Memory B cell (primary cell): Measurements from ENCODE around the gene CCDC54.
"Not testable (repeated sequence)": the region's sequence is repeated elsewhere in the genome, so short reads cannot be mapped to it uniquely, and the experiment has no call there.

Experiments used
- ATAC-seq: fragments of 150-1000 bp; cut with Tn5 transposase; 2 replicates; pipeline ENCODE4 v1.10.0; 2021; ENCODE audit warnings: low read depth, mild to moderate bottlenecking, moderate library complexity
- DNase-seq, 2 donors: peaks; one replicate each; pipeline ENCODE4 v3.0.0; 2022; ENCODE audit warnings: low spot score in 2 of 2
- H3K27ac Mint-ChIP-seq: one replicate; pipeline ENCODE4 v1.8.0; 2022; ENCODE audit warnings: mild to moderate bottlenecking, moderate library complexity, mixed read lengths
- H3K27me3 Mint-ChIP-seq: one replicate; pipeline ENCODE4 v1.8.0; 2022; ENCODE audit warnings: mixed read lengths
- H3K36me3 Mint-ChIP-seq: one replicate; pipeline ENCODE4 v1.8.0; 2022; ENCODE audit warnings: mild to moderate bottlenecking, mixed read lengths
- H3K4me1 Mint-ChIP-seq: one replicate; pipeline ENCODE4 v1.8.0; 2022; ENCODE audit warnings: mixed read lengths
- H3K4me3 Mint-ChIP-seq: one replicate; pipeline ENCODE4 v1.8.0; 2022; ENCODE audit warnings: mild to moderate bottlenecking, moderate library complexity, mixed read lengths
- H3K9me3 Mint-ChIP-seq: one replicate; pipeline ENCODE4 v1.8.0; 2022; ENCODE audit warnings: mixed read lengths

Gene CCDC54

DNA sequence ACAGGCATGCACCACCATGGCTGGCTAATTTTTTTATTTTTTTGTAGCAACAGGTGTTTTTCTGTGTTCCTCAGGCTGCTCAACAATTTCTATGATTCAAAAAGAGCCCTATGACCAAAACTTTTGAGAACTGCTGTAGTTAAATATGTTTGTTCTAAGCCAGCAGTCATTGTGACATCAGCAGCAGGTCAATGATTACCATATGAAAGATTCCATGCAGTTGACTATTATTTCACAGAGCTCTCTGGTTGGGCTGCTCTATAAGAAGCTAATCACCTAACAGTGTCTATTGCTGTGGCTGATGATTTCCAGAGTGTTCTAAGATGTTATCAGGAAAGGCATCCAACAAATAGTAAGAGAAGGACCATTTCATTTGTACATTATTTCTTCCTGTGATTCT lies at the start of gene CCDC54:
CCDC54 (plus strand) TSS at position 289 of the 400 bp plus-strand sequence. CDS start 149 bp downstream, outside the sequence.
- H3K4me3 Mint-ChIP-seq, result no peak within 1 kb of the TSS

DNA sequence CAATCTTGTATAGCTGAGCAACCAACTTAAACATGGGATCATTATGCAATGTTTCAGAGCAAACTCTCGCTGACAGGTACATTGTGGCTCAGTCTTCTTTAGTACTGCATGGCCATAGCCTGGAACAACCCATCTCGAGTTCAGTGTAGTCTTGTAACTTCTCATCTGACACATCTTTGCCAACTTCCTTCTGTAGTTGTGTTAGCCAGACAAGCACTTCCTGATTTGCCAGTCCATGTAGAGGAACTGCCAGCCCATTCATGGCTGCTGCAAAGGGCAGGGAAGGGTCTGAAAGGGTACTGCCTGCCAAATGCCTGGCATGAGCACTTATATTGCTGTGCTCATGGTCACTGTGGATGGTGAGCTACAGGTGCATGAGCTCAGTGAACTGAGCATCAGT lies 49.2 kb upstream of the CCDC54 start:
- no peak for ATAC-seq
- Mint-ChIP-seq H3K4me3 (no peak overlapping the region), H3K36me3 (no peaks in the 10 kb centered on the region), H3K27ac (no peak overlapping the region), H3K9me3 (no peaks in the 10 kb centered on the region), H3K27me3 (no peaks in the 10 kb centered on the region), H3K4me1 (peaks cover 8% of the 10 kb centered on the region)
- DNase-seq, result no peak

More for the DNA sequence above, at the start of gene CCDC54:
- Mint-ChIP-seq H3K4me1 (no peaks in the 10 kb centered on the region), H3K27ac (no peak within 1 kb of the TSS), H3K9me3 (no peaks in the 10 kb centered on the region), H3K36me3 (peaks cover 3% of the 10 kb centered on the region), H3K27me3 (peaks cover 8% of the 10 kb centered on the region)
- no peak for DNase-seq
- no peak for ATAC-seq

DNA sequence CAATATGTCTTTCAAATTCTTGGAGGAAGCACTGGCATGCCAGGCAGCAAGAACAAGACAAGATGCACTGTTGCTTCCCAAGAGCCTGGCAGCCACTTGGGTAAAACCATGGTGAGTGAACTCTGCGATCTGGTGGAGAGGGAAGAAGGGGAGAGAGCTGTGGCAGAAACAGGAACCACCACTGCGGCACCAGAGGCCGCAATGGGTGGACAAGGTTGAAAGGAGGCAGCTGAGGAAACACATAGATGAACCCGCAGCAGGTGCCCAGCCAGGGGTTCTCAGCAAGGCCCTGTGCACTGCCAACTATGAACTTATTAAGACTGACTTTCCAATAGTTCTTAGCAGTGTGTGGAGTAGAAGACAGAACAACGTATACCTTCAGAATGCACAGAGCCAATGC lies 48.2 kb upstream of the CCDC54 start:
- Mint-ChIP-seq H3K27ac (no peak overlapping the region), H3K27me3 (no peaks in the 10 kb centered on the region)

DNA sequence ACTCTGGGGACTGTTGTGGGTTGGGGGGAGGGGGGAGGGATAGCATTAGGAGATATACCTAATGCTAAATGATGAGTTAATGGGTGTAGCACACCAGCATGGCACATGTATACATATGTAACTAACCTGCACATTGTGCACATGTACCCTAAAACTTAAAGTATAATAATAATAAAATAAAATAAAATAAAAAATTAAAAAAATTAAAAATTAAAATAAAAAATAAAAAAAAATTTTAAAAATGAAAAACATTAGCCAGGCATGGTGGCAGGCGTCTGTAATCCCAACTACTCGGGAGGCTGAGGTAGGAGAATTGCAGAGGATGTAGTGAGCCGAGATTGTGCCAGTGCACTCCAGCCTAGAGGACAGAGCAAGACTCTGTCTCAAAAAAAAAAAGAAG lies 37.5 kb upstream of the CCDC54 start:
- H3K27me3 Mint-ChIP-seq, result not testable (repeated sequence)

More for the DNA sequence above, 48.2 kb upstream of the CCDC54 start:
- ATAC-seq (peak; percentile 71), DNase-seq (no peak)
- H3K9me3 Mint-ChIP-seq, result no peaks in the 10 kb centered on the region
- no peak overlapping the region for H3K4me3 Mint-ChIP-seq
- peaks cover 8% of the 10 kb centered on the region for H3K4me1 Mint-ChIP-seq
- H3K36me3 Mint-ChIP-seq, result no peaks in the 10 kb centered on the region

DNA sequence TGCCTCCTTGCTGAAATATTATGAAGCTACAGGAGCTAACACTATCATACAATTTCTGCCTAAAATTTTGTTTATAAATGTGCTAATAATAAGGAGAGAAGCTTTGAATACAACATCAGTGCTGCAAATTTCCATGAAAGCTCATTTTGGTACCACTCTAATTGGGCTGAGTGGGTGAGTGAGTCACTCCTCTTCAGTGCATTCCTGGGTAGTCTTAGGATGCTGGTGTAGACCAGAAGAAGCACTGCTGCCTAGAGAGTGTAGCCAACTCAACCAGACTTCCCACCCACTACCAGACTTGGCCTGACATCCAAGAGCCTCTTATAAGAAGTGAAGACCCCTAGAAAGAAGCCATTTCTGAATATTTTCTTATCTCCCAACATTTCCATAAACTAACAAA lies 32.5 kb upstream of the CCDC54 start:
- Mint-ChIP-seq H3K4me1 (no peaks in the 10 kb centered on the region), H3K27ac (no peak overlapping the region), H3K9me3 (peaks cover 2% of the 10 kb centered on the region), H3K27me3 (no peaks in the 10 kb centered on the region), H3K4me3 (no peak overlapping the region), H3K36me3 (no peaks in the 10 kb centered on the region)
- ATAC-seq (no peak), DNase-seq (no peak)

More for the DNA sequence above, 37.5 kb upstream of the CCDC54 start:
- not testable (repeated sequence) for H3K36me3 Mint-ChIP-seq, H3K4me3 Mint-ChIP-seq, H3K4me1 Mint-ChIP-seq, DNase-seq, H3K9me3 Mint-ChIP-seq, H3K27ac Mint-ChIP-seq, ATAC-seq

DNA sequence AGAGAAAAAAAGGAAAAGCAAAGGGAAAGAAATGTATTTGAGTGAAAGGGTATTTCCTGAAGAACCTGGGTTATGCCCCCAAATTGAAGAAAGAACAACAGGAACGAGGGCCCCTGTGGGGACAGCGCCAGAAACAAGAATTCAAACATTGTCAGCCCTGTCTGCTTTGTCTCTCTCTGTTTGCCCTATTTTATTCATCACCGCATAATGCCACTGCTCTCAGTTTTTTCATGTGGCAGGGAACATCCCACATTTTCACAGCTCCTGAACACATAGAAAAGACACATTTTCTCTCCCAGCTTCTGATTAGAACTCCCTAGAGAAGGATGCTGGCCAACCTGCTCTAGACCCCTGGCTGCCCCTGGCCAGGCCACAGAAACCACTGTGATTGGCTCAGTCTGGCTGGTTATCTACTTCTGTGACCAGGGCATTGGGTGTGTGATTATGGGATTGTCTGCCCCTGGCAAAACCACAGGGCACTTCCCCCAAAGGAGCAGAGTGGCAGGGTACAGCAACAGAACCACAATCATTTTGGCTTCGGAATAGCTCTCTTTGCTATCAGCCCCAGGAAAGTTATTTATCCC lies 31.3 kb upstream of the CCDC54 start:
- Mint-ChIP-seq H3K4me3 (no peak overlapping the region), H3K36me3 (no peaks in the 10 kb centered on the region), H3K27me3 (no peaks in the 10 kb centered on the region), H3K9me3 (no peaks in the 10 kb centered on the region), H3K4me1 (no peaks in the 10 kb centered on the region), H3K27ac (no peak overlapping the region)
- no peak for ATAC-seq
- DNase-seq, result no peak

DNA sequence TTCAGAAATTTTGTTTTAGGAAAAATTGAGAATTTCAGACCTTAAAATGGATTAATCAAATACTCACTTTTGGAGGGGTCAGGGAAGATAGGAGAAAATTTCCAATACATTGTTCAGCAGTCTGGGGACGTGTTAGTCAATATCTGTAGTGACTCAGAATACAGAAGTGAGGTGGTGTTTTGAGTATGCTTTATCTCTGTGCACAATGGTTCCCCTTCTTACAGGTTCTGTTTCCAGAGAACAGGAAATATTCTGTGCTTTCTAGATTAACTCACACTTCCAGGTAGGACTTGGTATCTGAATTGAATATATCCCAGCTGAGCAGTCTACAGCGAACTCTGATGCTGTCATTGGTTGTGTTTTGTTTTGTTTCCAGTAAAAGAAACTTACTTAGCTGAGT lies 30.7 kb upstream of the CCDC54 start:
- ATAC-seq (no peak), DNase-seq (no peak)
- no peaks in the 10 kb centered on the region for H3K36me3 Mint-ChIP-seq
- no peaks in the 10 kb centered on the region for H3K4me1 Mint-ChIP-seq
- H3K27me3 Mint-ChIP-seq, result no peaks in the 10 kb centered on the region
- no peaks in the 10 kb centered on the region for H3K9me3 Mint-ChIP-seq
- no peak overlapping the region for H3K4me3 Mint-ChIP-seq
- no peak overlapping the region for H3K27ac Mint-ChIP-seq

DNA sequence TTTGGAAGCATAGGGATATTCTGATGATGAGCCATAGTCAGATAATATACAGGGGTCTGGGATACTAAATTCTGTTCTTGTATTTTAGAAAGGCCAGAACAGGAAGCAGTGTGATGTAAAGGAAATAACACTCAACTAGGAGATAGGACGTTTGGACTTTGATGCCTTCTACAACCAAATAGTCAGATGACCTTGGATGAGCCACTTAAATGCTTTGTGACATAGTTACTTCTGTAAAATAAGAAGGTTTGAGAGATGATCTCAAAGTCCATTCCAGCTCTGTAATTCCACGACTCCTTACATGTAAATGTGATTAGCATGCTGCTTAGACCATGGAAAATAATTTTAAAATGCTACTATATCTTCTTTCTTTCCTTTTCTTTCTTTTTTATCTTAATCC lies 29.5 kb upstream of the CCDC54 start:
- Mint-ChIP-seq H3K27me3 (no peaks in the 10 kb centered on the region), H3K9me3 (no peaks in the 10 kb centered on the region), H3K4me3 (no peak overlapping the region), H3K36me3 (no peaks in the 10 kb centered on the region), H3K4me1 (no peaks in the 10 kb centered on the region), H3K27ac (no peak overlapping the region)
- ATAC-seq (no peak), DNase-seq (no peak)

DNA sequence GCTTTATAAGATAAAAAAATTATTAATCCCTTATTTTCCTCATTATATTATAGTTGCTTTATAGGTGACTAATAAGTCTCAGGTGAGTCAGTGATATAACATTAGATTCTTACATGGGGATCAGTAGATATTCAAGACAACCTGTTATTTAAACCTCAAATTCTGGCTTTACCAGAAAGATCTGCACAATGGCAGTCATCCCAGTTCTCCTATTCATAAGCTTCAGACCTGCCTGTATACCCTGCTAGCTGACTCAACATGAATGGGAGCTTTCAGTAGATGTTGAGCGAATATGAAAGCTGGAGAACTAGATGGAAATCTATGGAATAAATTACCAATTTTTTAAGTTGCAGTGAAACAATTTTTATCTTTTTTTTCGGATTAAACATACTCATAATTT lies 20.5 kb upstream of the CCDC54 start:
- Mint-ChIP-seq H3K4me1 (no peaks in the 10 kb centered on the region), H3K27me3 (peaks cover 3% of the 10 kb centered on the region), H3K4me3 (no peak overlapping the region), H3K9me3 (no peaks in the 10 kb centered on the region), H3K27ac (no peak overlapping the region), H3K36me3 (peaks cover 2% of the 10 kb centered on the region)
- DNase-seq, result no peak
- ATAC-seq, result no peak

DNA sequence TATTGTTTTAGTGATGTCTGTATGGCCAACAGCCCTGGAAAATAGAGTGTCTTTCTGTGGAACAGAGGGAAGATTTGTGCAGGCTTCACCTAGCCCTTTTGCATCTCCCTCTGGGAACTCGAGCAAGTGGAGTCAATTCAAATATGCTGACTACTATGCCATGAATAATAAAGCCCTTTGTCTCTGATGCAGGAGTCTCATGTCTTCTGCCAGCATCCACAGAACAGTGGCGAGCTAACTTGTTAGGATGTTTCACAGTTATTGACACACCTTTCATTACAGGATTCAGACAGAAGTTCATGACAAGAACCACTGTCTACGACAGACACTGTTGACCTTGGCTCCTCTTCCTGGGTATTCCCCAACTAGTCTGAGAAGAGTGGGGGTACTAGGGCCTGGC lies 15.6 kb upstream of the CCDC54 start:
- H3K4me3 Mint-ChIP-seq, result no peak overlapping the region

DNA sequence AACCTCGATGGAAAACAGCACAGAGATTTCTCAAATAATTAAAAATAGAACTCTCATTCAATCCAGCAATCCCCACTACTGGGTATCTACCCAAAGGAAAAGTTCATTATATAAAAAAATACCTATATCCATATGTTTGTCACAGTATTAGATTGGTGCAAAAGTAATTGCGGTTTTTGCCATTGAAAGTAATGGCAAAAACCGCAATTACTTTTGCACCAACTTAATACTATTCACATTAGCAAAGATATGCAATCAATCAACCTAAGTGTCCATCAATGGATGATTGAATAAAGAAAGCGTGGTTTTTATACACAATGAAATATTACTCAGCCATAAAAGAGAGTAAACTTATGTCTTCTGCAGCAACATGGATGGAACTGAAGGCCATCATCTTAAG lies 12.2 kb upstream of the CCDC54 start:
- ATAC-seq (no peak), DNase-seq (no peak)
- Mint-ChIP-seq H3K36me3 (peaks cover 5% of the 10 kb centered on the region), H3K4me1 (no peaks in the 10 kb centered on the region), H3K9me3 (no peaks in the 10 kb centered on the region), H3K27me3 (peaks cover 4% of the 10 kb centered on the region), H3K4me3 (no peak overlapping the region), H3K27ac (no peak overlapping the region)

More for the DNA sequence above, 15.6 kb upstream of the CCDC54 start:
- H3K27ac Mint-ChIP-seq, result no peak overlapping the region
- H3K9me3 Mint-ChIP-seq, result no peaks in the 10 kb centered on the region
- ATAC-seq (no peak), DNase-seq (no peak)
- H3K4me1 Mint-ChIP-seq, result no peaks in the 10 kb centered on the region
- peaks cover 4% of the 10 kb centered on the region for H3K27me3 Mint-ChIP-seq
- peaks cover 5% of the 10 kb centered on the region for H3K36me3 Mint-ChIP-seq

DNA sequence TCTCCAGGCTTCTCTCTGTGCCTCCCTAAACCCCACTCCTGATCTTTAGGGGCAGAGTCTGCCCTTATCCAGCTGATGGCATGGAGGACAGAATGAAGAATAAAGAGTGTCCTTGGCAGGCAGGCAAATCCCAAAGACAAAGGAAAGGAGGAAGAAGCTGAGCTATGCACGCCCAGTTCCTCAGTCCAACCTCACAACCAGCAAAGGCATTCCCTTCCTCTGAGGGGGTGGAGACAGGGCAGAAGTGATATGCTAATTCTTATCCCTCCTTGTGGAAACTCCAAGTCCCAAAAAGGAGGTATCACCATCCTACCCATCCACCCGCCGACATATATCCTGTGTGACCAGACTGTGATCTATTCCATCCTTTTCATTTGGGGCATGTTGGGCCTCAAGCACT lies 10.5 kb upstream of the CCDC54 start:
- Mint-ChIP-seq H3K9me3 (no peaks in the 10 kb centered on the region), H3K4me1 (no peaks in the 10 kb centered on the region), H3K27ac (no peak overlapping the region), H3K36me3 (peaks cover 3% of the 10 kb centered on the region), H3K4me3 (no peak overlapping the region), H3K27me3 (peaks cover 1% of the 10 kb centered on the region)
- ATAC-seq, result no peak
- DNase-seq, result no peak

DNA sequence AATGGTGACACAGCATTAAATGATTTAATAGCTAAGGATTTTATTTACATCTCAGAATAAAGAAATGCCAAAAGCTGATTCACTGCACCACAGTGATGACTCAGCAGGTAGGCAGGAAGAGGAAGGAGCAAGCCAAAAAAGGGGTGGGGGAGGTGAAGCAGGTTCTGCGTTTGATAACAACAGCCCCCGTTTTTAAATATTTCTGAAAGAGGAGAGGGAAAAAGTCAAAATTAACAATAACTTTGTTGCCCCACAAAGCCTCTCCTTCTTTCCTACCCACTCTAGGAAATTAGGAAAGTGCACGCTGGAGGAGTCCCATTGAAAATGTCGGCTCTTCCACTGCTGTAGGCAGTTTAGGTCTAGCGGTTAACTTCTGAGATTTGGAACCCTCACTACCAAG lies 9.9 kb upstream of the CCDC54 start:
- no peak for DNase-seq
- H3K4me3 Mint-ChIP-seq, result no peak overlapping the region
- H3K27ac Mint-ChIP-seq, result no peak overlapping the region
- H3K9me3 Mint-ChIP-seq, result no peaks in the 10 kb centered on the region
- H3K27me3 Mint-ChIP-seq, result peaks cover 1% of the 10 kb centered on the region
- ATAC-seq, result no peak
- H3K36me3 Mint-ChIP-seq, result no peaks in the 10 kb centered on the region
- no peaks in the 10 kb centered on the region for H3K4me1 Mint-ChIP-seq

DNA sequence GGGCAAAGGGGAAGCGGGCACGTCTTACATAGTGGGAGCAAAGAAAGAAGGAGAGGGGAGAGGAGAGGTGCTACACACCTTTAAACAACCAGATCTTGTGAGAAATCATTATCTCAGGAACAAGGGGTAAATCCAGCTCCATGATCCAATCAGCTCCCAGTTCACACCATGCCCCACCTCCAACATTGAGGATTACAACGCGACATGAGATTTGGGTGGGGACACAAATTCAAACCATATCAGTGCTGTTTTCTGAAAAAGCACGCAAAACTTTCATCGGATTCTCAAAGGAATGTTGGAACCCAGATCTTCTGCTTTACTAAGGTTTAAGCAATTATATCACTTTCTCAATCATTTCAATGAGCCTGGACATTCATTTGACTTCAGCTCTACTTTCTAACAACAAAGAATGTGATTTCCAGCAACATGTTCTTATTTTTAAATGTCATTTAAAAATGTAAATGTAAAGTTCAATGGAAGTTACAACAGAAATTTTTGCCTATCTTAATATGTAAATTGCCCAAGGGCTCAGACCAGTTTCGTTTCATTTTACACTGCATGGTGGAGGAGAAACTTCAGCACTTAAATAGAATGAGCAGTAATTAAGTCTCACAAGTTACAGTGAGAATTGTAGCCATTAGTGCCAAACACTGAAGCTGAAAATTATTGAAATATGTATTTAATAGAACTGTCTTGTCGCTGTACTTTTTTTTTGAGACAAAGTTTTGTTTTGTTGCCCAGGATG lies 8.4 kb upstream of the CCDC54 start:
- no peak overlapping the region for H3K27ac Mint-ChIP-seq
- H3K27me3 Mint-ChIP-seq, result no peaks in the 10 kb centered on the region
- H3K9me3 Mint-ChIP-seq, result no peaks in the 10 kb centered on the region

DNA sequence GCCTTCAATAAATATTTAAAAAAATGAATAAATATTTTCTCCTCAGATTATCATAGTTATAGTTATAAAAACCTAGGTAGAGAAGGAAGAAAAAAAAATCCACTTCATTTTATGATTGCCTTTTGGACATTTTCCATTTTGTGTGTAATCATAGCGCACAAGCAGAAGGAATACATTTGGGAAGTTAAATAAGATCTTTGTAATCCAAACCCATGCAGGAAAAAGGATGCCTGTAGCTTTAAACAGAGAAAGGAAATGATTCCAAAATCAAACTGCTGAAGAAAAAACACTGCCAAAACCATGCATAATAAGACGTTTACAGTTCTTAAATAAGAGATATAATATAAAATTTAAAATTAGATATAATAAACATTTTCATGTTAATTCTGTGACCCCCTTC lies 7.4 kb upstream of the CCDC54 start:
- H3K4me1 Mint-ChIP-seq, result no peaks in the 10 kb centered on the region
- no peak for ATAC-seq
- DNase-seq, result no peak
- no peaks in the 10 kb centered on the region for H3K36me3 Mint-ChIP-seq
- H3K27me3 Mint-ChIP-seq, result no peaks in the 10 kb centered on the region
- no peak overlapping the region for H3K27ac Mint-ChIP-seq
- no peaks in the 10 kb centered on the region for H3K9me3 Mint-ChIP-seq
- no peak overlapping the region for H3K4me3 Mint-ChIP-seq

More for the DNA sequence above, 8.4 kb upstream of the CCDC54 start:
- no peaks in the 10 kb centered on the region for H3K36me3 Mint-ChIP-seq
- ATAC-seq (no peak), DNase-seq (no peak)
- no peak overlapping the region for H3K4me3 Mint-ChIP-seq
- no peaks in the 10 kb centered on the region for H3K4me1 Mint-ChIP-seq
